OCI-LY3 (cell line): ENCODE measurements around the gene SNHG17.

Source experiments
- EZH2phosphoT487 ChIP-seq: fragments of 200-600 bp; shearing (Covaris generic); IDR thresholded peaks from 2 replicates; pipeline ENCODE4 v1.6.1; 2018; ENCODE audit warnings: antibody characterized with exemption, mixed run types, low read depth
- TF ChIP-seq, protein P1 (sequence below): fragments of 200-600, 300-600 bp; sonication (generic); IDR thresholded peaks from 2 replicates; pipeline ENCODE4 v1.5.1; 2014; ENCODE audit warnings: antibody characterized with exemption, low read length, low read depth

GRCh38 chr20:38392356-38392755, 42.8 kb downstream of the SNHG17 start:
- TF ChIP-seq, protein P1, sequence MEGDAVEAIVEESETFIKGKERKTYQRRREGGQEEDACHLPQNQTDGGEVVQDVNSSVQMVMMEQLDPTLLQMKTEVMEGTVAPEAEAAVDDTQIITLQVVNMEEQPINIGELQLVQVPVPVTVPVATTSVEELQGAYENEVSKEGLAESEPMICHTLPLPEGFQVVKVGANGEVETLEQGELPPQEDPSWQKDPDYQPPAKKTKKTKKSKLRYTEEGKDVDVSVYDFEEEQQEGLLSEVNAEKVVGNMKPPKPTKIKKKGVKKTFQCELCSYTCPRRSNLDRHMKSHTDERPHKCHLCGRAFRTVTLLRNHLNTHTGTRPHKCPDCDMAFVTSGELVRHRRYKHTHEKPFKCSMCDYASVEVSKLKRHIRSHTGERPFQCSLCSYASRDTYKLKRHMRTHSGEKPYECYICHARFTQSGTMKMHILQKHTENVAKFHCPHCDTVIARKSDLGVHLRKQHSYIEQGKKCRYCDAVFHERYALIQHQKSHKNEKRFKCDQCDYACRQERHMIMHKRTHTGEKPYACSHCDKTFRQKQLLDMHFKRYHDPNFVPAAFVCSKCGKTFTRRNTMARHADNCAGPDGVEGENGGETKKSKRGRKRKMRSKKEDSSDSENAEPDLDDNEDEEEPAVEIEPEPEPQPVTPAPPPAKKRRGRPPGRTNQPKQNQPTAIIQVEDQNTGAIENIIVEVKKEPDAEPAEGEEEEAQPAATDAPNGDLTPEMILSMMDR: no peak
- no peak for TF ChIP-seq EZH2phosphoT487
